Endodermal cell (in vitro differentiated cells): Measurements from ENCODE around the gene GARIN5A. TPM values are rescaled to one million over a fixed set of nuclear protein-coding genes. Genes with fewer than 3 reads are reported as not detected.

Source experiments
- DNase-seq: peaks from one replicate; pipeline ENCODE4 v3.0.0-alpha.2; 2017
- H3K27ac ChIP-seq: 2 replicates; pipeline ENCODE4 v1.5.1; 2013; ENCODE audit warnings: mild to moderate bottlenecking, low read depth, low read length, moderate library complexity
- H3K27me3 ChIP-seq: 2 replicates; pipeline ENCODE4 v1.6.1; 2013; ENCODE audit warnings: mild to moderate bottlenecking, low read length, moderate library complexity; ENCODE audit not compliant: insufficient read depth, control insufficient read depth, poor library complexity, severe bottlenecking
- H3K36me3 ChIP-seq: 2 replicates; pipeline ENCODE4 v1.7.0; 2013; ENCODE audit warnings: mild to moderate bottlenecking, low read length, moderate library complexity; ENCODE audit not compliant: control insufficient read depth, insufficient read depth
- H3K4me1 ChIP-seq: one replicate; pipeline ENCODE4 v1.7.0; 2013; ENCODE audit warnings: low read length; ENCODE audit not compliant: control insufficient read depth, insufficient read depth
- H3K4me3 ChIP-seq: 2 replicates; pipeline ENCODE4 v1.5.1; 2013; ENCODE audit warnings: mild to moderate bottlenecking, low read length, moderate library complexity
- H3K9ac ChIP-seq: 2 replicates; pipeline ENCODE4 v1.6.1; 2013; ENCODE audit warnings: mild to moderate bottlenecking, low read length, moderate library complexity; ENCODE audit not compliant: poor library complexity, severe bottlenecking; ENCODE audit errors: extremely low read depth
- H3K9me3 ChIP-seq: 2 replicates; pipeline ENCODE4 v1.6.1; 2013; ENCODE audit warnings: mild to moderate bottlenecking, low read length, moderate library complexity; ENCODE audit not compliant: control insufficient read depth
- H3K27ac Mint-ChIP-seq: 2 replicates; pipeline ENCODE4 v1.8.0; 2020; ENCODE audit warnings: mixed read lengths
- H3K27me3 Mint-ChIP-seq: 2 replicates; pipeline ENCODE4 v1.8.0; 2021; ENCODE audit warnings: mild to moderate bottlenecking, mixed read lengths; ENCODE audit not compliant: insufficient read depth
- H3K36me3 Mint-ChIP-seq: 2 replicates; pipeline ENCODE4 v1.8.0; 2020; ENCODE audit warnings: low read depth, mixed read lengths
- H3K4me1 Mint-ChIP-seq: 2 replicates; pipeline ENCODE4 v1.8.0; 2020; ENCODE audit warnings: mixed read lengths
- H3K4me3 Mint-ChIP-seq: 2 replicates; pipeline ENCODE4 v1.8.0; 2020; ENCODE audit warnings: mild to moderate bottlenecking, moderate library complexity, mixed read lengths
- H3K9me3 Mint-ChIP-seq: 2 replicates; pipeline ENCODE4 v1.8.0; 2020; ENCODE audit warnings: mild to moderate bottlenecking, mixed read lengths
- WGBS, 2 experiments: methylation state at CpG; one replicate each; pipeline versions ENCODE4 v1.1.5 to v1.1.7; 2013; ENCODE audit warnings: missing lambda C conversion rate in 2 of 2, mixed read lengths in 1 of 2; ENCODE audit not compliant: insufficient coverage in 1 of 2, insufficient read length in 1 of 2; 5-methylcytosine and 5-hydroxymethylcytosine counted together
- total RNA-seq, 2 donors: library from RNA; stranded (reverse); fragmentation: NEBNext Ultra II Directional in 1 of 2; extraction: Animal tissue kit (Norgen Biotek cat#: 25700) in 1 of 2; gene quantifications; 2 replicates in 1 of 2; 3 replicates in 1 of 2; pipeline ENCODE4 v1.2.1, GENCODE V29; 2021
- TF ChIP-seq, protein P1 (sequence below): fragments of 200-600 bp; sonication (generic); conservative IDR thresholded peaks from 2 replicates; pipeline ENCODE4 v1.5.0; 2021; ENCODE audit warnings: antibody characterized with exemption, mild to moderate bottlenecking

Gene GARIN5A
- total RNA-seq, 2 donors from 2014 or later = 8.3 to 9.5 TPM

DNA sequence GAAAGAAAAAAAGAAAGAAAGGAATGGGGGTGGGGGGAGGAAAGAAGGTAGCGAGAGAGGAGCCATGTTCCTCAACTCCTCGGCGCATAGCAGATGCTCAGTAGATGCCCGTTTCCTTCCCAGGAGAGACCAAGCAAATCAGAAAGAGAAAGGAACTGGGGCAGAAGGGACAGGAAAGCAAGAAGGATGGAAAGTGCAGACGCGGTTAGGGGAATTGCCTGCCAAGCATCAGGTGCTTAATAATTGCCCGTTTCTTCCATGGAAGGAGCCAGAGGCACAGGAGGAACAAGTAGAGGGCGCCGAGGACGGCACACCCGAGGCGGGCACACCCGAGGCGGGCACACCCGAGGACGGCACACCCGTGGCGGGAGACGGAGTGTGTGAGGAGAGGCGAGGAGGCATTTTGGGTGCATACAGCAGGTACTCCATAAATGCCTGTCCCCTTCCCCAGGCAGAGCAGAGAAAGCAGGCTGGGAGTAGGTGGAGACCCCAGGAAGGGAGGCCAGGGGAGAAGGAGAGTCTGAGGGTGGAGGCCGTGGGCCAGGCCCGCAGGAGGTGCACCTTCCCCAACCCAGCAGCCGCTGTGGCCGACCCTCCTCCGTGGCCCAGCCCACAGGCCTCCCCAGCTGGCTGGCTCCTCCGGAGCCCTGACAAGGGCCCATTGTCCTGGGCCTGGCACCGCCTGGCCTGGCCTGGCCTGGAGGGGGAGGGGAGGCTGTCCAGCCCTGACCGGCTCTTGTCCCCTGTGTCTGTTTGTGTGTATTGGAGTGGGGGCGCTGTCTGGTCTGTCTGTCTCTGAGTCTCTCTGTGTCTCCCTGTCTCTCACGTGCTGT lies 19.8 kb upstream of the GARIN5A start:
- Mint-ChIP-seq H3K27me3 (peaks cover 50% of the 10 kb centered on the region), H3K27ac (no peak overlapping the region), H3K4me1 (no peaks in the 10 kb centered on the region), H3K36me3 (no peaks in the 10 kb centered on the region), H3K4me3 (no peak overlapping the region), H3K9me3 (no peaks in the 10 kb centered on the region)
- Histone ChIP-seq H3K36me3 (no peaks in the 10 kb centered on the region), H3K27ac (peak overlapping the region; percentile 66), H3K9me3 (peaks cover 33% of the 10 kb centered on the region), H3K27me3 (peaks cover 53% of the 10 kb centered on the region), H3K4me1 (no peaks in the 10 kb centered on the region), H3K4me3 (no peak overlapping the region), H3K9ac (no peak overlapping the region)
- TF ChIP-seq, protein P1, sequence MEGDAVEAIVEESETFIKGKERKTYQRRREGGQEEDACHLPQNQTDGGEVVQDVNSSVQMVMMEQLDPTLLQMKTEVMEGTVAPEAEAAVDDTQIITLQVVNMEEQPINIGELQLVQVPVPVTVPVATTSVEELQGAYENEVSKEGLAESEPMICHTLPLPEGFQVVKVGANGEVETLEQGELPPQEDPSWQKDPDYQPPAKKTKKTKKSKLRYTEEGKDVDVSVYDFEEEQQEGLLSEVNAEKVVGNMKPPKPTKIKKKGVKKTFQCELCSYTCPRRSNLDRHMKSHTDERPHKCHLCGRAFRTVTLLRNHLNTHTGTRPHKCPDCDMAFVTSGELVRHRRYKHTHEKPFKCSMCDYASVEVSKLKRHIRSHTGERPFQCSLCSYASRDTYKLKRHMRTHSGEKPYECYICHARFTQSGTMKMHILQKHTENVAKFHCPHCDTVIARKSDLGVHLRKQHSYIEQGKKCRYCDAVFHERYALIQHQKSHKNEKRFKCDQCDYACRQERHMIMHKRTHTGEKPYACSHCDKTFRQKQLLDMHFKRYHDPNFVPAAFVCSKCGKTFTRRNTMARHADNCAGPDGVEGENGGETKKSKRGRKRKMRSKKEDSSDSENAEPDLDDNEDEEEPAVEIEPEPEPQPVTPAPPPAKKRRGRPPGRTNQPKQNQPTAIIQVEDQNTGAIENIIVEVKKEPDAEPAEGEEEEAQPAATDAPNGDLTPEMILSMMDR = no peak
- peak; percentile 77 for DNase-seq
- 78 to 81% methylated on average over 21 to 29 of the region's 30 CpGs for WGBS, 2 experiments

DNA sequence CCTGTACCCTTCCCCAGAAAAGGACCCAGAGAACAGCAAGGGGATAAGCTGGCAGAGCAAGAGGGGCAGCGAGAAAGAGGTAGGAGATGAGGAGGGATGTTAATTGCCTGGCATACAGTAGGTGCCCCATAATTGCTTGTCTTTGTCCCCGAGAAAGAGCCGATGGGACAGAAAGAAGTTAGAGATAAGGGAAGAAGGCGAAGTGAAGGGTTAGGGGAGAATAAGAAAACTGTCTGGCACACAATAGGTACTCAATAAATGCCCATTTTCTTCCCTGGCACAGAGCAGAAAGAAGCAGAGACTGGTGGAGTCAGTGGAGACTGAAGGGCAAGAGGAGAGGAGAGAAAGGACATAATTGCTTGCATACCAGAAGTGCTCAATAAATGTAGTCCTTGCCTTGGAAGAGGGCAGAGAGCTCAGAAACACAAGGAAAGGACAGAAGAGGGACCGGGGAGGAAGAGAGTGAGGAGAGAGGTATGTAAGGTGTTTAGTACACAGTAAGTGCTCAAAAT lies 18.4 kb upstream of the GARIN5A start:
- H3K27me3 ChIP-seq = peaks cover 54% of the 10 kb centered on the region
- Mint-ChIP-seq H3K36me3 (peaks cover 8% of the 10 kb centered on the region), H3K4me3 (no peak overlapping the region), H3K27me3 (peaks cover 59% of the 10 kb centered on the region), H3K27ac (no peak overlapping the region), H3K9me3 (peaks cover 3% of the 10 kb centered on the region), H3K4me1 (no peaks in the 10 kb centered on the region)
- H3K4me3 ChIP-seq = no peak overlapping the region
- H3K9me3 ChIP-seq = peaks cover 34% of the 10 kb centered on the region
- no peak overlapping the region for H3K27ac ChIP-seq
- no peaks in the 10 kb centered on the region for H3K36me3 ChIP-seq
- 88 to 91% methylated on average over 4 to 5 of the region's 5 CpGs for WGBS, 2 experiments
- no peak overlapping the region for H3K9ac ChIP-seq
- TF ChIP-seq, protein P1 = no peak
- no peaks in the 10 kb centered on the region for H3K4me1 ChIP-seq
- DNase-seq = no peak

DNA sequence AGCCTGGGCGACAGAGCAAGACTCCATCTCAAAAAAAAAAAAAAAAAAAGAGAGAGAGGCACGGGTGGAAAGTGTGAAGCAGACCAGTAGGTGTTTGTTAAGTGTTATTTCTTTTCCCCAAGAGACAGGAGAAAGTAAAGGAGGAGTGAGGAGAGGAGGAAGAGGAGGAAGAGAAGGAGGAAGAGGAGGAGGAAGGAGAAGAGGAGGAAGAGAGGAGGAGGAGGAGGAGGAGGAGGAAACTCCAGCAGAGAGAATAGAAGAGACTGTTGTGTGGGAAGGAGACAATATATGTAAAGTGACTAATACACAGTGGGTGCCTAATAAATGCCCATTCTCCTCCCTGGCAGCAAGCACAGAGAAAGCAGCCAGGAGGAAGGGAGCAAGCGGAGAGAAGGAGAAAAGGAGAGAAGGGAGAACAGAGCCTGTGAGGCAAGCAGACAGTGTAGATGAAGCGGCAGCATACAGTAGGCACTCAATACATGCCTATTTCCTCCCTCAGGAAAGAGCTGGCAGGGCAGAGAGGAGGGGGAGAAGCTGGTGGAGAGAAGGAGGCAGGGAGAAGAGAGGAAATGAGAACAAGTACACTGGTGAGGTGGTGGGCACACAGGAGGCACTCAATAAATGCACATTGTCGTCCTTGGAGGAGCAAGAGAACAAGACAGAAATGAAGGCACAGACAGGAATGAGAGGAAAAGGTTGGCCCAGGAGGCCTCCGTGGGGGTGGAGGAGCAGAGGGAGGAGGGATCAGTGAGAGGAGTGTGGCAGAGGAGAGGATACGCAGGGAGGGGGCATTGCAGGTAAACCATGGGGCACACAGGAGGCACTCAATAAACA lies 17.8 kb upstream of the GARIN5A start:
- peaks cover 65% of the 10 kb centered on the region for H3K27me3 Mint-ChIP-seq
- no peak overlapping the region for H3K27ac Mint-ChIP-seq
- no peaks in the 10 kb centered on the region for H3K4me1 ChIP-seq
- H3K9me3 ChIP-seq = peaks cover 28% of the 10 kb centered on the region
- TF ChIP-seq, protein P1 = no peak
- no peak overlapping the region for H3K27ac ChIP-seq
- peaks cover 3% of the 10 kb centered on the region for H3K9me3 Mint-ChIP-seq
- H3K27me3 ChIP-seq = peaks cover 47% of the 10 kb centered on the region
- no peaks in the 10 kb centered on the region for H3K36me3 ChIP-seq
- DNase-seq = no peak
- H3K4me1 Mint-ChIP-seq = no peaks in the 10 kb centered on the region
- H3K9ac ChIP-seq = no peak overlapping the region
- no peak overlapping the region for H3K4me3 Mint-ChIP-seq
- H3K36me3 Mint-ChIP-seq = peaks cover 10% of the 10 kb centered on the region
- H3K4me3 ChIP-seq = no peak overlapping the region
- 65 to 72% methylated on average over 3 to 6 of the region's 7 CpGs for WGBS, 2 experiments
